ENCODE data around the gene ITGB3. TPM values are rescaled to one million over a fixed set of nuclear protein-coding genes. Genes with fewer than 3 reads are reported as not detected.
A peak's percentile ranks its signal among the peaks of the same experiment; 100 is the strongest.

The ITGB3 gene
- total and polyA plus RNA-seq, 10 donors = 0.30 to 56.0 (median 31.1) TPM

DNA sequence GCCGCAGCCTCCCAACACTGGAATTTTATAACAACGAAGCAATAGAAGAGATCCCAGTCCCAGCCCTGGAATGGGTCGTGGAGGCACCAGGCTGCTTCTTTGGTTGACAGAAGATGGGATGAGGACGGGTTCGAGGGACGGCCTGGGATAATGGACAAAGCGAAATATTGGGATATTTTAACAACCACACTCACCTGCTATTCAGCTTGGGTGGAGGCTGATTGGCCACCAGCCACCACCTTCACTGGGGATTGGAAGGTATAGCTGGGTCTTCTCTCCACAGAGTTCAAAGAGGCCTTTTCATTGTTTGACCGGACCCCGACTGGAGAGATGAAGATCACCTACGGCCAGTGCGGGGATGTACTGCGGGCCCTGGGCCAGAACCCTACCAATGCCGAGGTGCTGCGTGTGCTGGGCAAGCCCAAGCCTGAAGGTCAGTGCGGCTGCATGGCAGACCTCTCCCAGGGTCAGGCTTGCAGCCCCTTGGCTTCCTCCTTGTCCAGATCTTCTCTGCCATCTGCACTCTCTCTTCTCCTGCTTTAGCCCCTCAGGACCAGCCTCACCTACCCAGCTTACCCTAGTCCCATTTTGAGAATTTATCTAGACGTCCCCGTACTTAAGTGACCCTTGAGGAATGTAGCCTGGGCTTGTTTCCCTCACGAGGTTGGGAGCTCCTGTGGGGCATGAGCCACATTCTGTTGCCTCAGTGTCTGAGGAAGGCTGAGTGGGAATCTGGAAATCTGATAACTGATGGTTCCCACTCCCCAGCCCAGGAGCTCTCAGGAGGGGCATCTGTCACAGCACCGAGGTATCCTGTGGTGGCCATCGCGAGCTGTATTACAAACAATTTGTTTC lies 33.8 kb upstream of the ITGB3 start:
- no peaks in the 10 kb centered on the region for H3K27me3 ChIP-seq (replicated peaks in 1 of 7)
- no peak overlapping the region for H3K4me3 ChIP-seq
- intact Hi-C loops (cut with DNase I; ENCODE audit: low total_unique reads) = loop anchor here (10.0 kb wide), 1 partner anchor 395 kb away; no protein-coding TSS in a partner anchor
- TF ChIP-seq, protein P1, sequence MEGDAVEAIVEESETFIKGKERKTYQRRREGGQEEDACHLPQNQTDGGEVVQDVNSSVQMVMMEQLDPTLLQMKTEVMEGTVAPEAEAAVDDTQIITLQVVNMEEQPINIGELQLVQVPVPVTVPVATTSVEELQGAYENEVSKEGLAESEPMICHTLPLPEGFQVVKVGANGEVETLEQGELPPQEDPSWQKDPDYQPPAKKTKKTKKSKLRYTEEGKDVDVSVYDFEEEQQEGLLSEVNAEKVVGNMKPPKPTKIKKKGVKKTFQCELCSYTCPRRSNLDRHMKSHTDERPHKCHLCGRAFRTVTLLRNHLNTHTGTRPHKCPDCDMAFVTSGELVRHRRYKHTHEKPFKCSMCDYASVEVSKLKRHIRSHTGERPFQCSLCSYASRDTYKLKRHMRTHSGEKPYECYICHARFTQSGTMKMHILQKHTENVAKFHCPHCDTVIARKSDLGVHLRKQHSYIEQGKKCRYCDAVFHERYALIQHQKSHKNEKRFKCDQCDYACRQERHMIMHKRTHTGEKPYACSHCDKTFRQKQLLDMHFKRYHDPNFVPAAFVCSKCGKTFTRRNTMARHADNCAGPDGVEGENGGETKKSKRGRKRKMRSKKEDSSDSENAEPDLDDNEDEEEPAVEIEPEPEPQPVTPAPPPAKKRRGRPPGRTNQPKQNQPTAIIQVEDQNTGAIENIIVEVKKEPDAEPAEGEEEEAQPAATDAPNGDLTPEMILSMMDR (IDR thresholded peaks at IDR 0.05 in 8 of 11, conservative IDR thresholded peaks at IDR 0.05 in 3 of 11) = no peak
- TF ChIP-seq POLR2A (IDR thresholded peaks at IDR 0.05) (no peak), POLR2AphosphoS5 (IDR thresholded peaks at IDR 0.05) (no peak)
- peak overlapping the region in 3 of 8 donors; percentile 0 to 64 (median 5) for H3K27ac ChIP-seq
- WGBS, 5 donors = 86 to 93% (median 91%) methylated on average over 21 of the region's 21 CpGs
- H3K4me1 ChIP-seq = peaks cover 28 to 74% (median 54%) of the 10 kb centered on the region in 6 donors
- H3K9me3 ChIP-seq = peaks cover 0 to 8% (median 6%) of the 10 kb centered on the region in 8 donors
- no peaks in the 10 kb centered on the region for H3K36me3 ChIP-seq
- no peak for DNase-seq

DNA sequence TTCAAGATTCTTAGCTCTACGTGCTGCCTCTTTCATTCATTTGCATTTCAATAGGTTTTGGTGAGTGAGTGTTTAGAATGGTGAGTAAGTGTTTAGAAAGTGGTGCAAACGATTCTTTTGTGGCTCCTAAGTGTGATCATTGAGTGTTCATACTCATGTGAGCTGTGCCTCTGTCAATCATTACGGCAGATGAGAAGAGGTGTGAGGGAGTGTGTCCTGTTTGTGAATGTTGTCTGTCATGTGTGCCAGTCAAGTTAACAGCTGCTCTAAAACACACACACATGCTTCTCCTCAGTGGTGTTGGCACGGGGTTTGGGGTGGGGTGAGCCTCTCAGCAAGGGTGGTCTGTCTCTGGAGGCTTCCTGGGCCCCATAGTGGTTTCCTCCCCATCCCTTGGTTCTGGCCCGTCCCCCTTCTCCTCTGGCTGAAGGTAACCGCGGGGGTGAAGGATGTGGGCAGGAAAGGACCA lies 33.1 kb upstream of the ITGB3 start:
- WGBS, 5 donors = 19 to 45% (median 29%) methylated on average over 7 of the region's 7 CpGs
- H3K27ac ChIP-seq = peak overlapping the region in 3 of 8 donors; percentile 0 to 64 (median 5)
- intact Hi-C loops (cut with DNase I; ENCODE audit: low total_unique reads) = loop anchor here (10.0 kb wide), 1 partner anchor 394 kb away; no protein-coding TSS in a partner anchor

DNA sequence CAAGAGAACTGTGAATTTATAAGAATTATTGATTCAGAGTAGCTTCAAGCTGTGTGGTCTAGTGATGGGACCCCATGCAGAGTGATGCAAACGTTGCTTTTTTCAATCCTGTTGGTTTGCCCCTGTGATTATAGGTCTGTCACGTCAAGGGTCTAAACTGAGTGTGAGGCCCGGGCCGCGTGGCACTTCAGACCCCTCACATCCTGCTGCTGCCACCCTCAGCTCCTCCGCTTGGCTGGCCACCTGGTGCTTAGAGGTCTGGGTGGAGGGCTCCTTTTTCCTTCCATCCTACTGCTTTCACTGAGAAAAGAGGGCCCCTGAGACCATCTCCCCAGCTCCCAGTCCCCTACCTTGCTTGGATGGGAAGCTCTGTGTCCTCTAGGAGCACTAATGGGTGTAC lies 32.5 kb upstream of the ITGB3 start:
- no peak overlapping the region for H3K27ac ChIP-seq
- TF ChIP-seq, protein P1 (IDR thresholded peaks at IDR 0.05 in 8 of 11, conservative IDR thresholded peaks at IDR 0.05 in 3 of 11) = no peak
- TF ChIP-seq POLR2A (IDR thresholded peaks at IDR 0.05) = no peak
- TF ChIP-seq POLR2AphosphoS5 (IDR thresholded peaks at IDR 0.05) = no peak
- H3K27me3 ChIP-seq (replicated peaks in 1 of 7) = no peaks in the 10 kb centered on the region
- WGBS, 5 donors = 56 to 66% (median 61%) methylated on average over 6 of the region's 6 CpGs
- H3K4me1 ChIP-seq = peaks cover 32 to 87% (median 62%) of the 10 kb centered on the region in 6 donors
- no peaks in the 10 kb centered on the region for H3K36me3 ChIP-seq
- H3K4me3 ChIP-seq = no peak overlapping the region
- intact Hi-C loops (cut with DNase I; ENCODE audit: low total_unique reads) = loop anchor here (10.0 kb wide), 1 partner anchor 394 kb away; no protein-coding TSS in a partner anchor
- no peak for DNase-seq
- H3K9me3 ChIP-seq = peaks cover 0 to 8% (median 6%) of the 10 kb centered on the region in 8 donors

More for the DNA sequence above, 33.1 kb upstream of the ITGB3 start:
- TF ChIP-seq, protein P1 (IDR thresholded peaks at IDR 0.05 in 8 of 11, conservative IDR thresholded peaks at IDR 0.05 in 3 of 11) = no peak
- TF ChIP-seq POLR2A (IDR thresholded peaks at IDR 0.05) = no peak
- TF ChIP-seq POLR2AphosphoS5 (IDR thresholded peaks at IDR 0.05) = no peak
- Histone ChIP-seq H3K27me3 (replicated peaks in 1 of 7) (no peaks in the 10 kb centered on the region), H3K4me1 (peaks cover 32 to 81% (median 58%) of the 10 kb centered on the region in 6 donors), H3K4me3 (no peak overlapping the region), H3K36me3 (no peaks in the 10 kb centered on the region), H3K9me3 (peaks cover 0 to 8% (median 6%) of the 10 kb centered on the region in 8 donors)
- DNase-seq = no peak

DNA sequence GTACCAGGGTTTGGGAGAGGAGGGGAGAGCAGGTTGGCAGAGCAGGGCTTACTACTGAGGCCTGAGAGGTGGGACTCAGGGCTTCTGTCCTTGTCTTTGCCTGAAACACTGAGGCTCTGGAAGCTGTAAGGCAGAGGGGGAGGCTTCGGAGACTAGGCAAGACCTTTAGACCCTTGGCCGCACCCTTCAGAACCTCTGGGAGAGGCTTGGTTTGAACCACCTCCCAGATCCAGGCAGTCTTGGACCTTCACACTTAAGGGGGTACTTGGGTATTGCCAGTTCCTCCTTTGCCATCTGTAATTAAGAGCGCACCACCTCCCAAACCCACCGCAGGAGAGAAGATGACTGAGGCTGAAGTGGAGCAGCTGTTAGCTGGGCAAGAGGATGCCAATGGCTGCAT lies 31.6 kb upstream of the ITGB3 start:
- TF ChIP-seq, protein P1 (IDR thresholded peaks at IDR 0.05 in 8 of 11, conservative IDR thresholded peaks at IDR 0.05 in 3 of 11) = no peak
- TF ChIP-seq POLR2A (IDR thresholded peaks at IDR 0.05) (no peak), POLR2AphosphoS5 (IDR thresholded peaks at IDR 0.05) (no peak)
- H3K27ac ChIP-seq = no peak overlapping the region
- no peak for DNase-seq
- H3K4me3 ChIP-seq = no peak overlapping the region
- no peaks in the 10 kb centered on the region for H3K27me3 ChIP-seq (replicated peaks in 1 of 7)
- peaks cover 32 to 89% (median 64%) of the 10 kb centered on the region in 6 donors for H3K4me1 ChIP-seq
- 93 to 98% (median 98%) methylated on average over 4 of the region's 4 CpGs for WGBS, 5 donors
- H3K9me3 ChIP-seq = peaks cover 0 to 8% (median 6%) of the 10 kb centered on the region in 8 donors
- intact Hi-C loops (cut with DNase I; ENCODE audit: low total_unique reads) = loop anchor here (10.0 kb wide), 1 partner anchor 393 kb away; no protein-coding TSS in a partner anchor
- H3K36me3 ChIP-seq = no peaks in the 10 kb centered on the region

Measured in spleen (tissue), 11 donors.